Activated gamma-delta T cell treated with anti-CD3 and anti-CD28 coated beads, Interleukin-2, amount 50 U/mL, for 16 hours (primary cell): ENCODE data around the gene LHX5.

ENCODE experiments used
- DNase-seq: peaks from one replicate; pipeline ENCODE4 v3.0.0-alpha.2; 2020; ENCODE audit warnings: low read depth

Gene LHX5

DNA sequence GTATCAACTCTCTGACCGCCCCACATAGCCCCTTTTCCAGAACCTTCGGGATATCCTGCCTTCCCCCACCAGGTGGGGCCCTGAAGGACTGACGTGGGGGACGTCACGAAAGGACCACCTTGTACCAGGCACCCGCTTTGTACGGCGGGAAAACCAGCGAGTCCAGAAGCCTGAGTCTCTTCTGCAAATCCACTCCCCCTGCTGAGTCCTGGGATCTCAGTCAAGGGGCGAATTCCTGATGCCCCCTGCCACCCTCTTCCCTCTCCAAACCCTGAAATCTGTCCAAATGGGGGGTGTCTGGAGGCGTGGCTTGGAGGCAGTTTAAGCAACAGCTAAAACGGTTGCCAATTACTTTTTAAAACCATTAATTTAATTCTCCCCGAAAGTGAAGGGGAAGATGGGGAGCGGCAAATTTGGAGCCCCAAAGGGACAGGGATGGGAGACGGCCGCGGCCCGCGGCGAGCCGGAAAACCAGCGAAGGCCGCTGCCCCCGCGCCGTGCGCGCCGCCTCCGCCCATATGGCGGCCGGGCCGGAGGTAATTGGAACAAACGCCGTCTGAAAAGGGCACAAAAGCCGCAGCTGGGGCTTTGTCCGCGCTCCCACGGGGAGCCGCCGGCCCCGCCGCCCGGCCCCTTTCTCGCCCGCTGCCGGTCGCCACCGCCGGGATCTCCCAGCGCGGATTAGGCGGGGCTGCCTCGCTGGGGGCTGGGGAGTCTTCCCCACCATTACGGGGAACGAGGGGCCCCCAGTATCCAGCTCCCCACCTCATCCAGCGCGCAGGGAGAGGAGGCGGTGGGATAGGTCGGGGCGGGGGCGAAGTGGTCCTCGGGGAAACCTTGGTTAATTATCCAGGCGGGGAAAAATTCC lies 6.6 kb downstream of the LHX5 start:
- DNase-seq: no peak

DNA sequence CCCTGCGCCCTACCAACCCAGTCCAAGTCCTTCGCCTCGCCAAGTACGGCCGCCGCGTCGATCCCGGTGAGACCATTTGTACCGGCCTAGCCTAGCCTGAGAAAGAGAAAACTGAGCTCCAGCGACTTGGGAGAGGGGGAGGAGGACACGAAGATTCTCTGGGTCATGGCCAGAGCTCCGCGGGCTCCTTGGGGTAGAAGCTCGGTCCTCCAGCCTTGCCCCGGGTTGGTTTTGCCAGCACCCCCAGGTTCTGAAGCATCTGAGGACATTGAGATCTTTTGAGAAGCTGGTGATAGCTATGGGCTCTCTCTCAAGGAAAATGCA lies 7.3 kb downstream of the LHX5 start:
- no peak for DNase-seq

DNA sequence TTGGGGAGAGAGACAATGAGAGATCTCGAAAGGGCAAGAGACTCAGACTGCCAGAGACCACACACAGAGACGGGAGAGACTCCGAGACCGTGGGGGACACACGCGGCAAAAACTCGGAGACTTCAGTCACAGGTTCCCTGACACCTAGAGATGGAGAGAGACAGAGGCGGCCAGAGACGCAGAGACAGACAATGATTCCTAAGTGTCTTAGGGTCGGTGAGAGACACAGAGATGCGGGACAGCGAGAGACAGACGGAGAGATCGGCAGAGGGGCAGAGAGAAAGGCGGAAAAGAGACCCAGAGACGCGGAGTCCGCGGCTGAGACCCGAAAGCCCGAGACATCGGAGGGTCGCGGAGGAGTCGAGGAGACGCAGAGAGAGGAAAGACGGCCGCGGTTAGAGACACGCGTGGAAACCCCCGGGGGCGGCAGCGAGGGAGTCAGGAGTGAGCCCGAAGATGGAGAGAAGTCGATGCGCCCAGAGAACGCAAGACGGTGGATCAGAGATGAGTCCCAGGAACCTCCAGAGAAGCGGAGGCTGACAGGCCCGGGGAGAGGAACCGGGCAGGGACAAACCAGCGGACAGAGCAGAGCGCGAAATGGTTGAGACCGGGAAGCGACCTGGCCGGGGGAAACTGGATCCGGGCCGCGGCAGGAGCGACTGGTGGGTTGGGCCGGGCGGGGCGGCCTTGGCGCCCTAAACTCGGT lies 7.8 kb downstream of the LHX5 start:
- no peak for DNase-seq

DNA sequence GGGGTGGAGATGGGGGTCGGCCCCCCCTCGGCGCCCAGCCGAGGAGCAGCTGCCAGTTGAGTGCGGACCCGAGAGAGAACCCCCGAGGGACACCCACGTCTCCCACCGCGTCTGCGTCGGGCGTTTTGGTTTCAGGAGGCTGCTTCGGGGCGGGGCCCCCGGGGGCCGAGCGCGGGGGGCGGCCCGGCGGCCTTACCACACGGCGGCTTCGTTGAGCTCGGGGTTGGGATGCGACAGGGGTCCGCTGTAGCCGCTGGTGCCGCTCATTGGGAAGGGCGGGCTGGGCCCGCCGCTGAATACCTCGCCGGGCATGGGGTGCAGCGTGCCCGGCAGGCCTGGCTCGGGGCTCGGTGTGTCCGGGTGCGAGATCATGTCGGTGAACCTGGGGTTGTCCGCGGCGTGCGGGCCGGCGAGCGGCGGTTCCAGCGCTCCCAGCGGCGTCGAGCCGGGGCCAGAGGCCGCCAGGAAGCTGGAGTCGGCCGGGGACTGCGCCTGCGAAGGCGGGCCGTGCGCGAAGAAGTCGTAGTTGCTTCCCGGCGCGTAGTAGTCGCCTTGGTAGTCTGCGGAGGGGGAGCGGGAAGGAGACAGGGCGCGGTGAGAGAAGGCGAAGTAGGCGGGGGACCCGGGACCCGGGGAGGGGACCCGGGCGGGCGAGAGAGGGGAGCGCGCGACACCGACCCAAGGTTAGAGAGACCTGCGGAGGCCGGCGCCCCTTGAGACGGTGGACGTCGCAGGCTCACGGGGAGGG lies 8.5 kb downstream of the LHX5 start:
- no peak for DNase-seq

DNA sequence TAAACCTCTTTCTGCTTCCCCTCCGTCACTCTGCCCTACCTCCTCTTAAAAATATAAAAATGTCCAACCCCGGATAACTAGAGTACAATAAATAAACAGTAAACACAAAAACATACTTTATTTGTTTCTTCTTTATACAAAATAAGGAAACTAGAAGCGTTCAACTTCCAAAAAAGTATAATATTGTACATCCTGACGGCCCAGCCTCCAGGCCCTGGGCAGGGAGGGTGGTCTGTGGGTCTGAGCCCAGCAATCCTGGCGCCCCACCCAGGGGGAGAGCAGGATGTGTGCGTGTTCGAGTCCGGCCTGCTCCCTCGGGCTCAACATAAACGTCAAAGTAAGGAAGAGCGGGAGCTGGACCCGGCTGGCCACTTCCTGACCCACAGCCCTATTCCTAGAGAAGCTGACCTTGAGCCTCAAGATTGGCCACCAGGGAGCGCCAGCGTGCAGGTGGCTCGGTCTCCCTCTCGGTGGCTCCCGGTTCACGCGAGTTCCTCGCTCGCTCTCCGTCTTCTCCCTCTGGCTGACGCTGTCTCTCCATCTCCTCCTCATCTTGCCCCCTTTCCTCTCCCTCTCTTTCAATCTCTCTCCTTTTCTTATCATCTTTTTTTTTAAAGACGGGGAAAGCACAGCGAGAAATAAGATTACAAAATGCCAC lies 9.4 kb downstream of the LHX5 start:
- DNase-seq: peak; percentile 31

DNA sequence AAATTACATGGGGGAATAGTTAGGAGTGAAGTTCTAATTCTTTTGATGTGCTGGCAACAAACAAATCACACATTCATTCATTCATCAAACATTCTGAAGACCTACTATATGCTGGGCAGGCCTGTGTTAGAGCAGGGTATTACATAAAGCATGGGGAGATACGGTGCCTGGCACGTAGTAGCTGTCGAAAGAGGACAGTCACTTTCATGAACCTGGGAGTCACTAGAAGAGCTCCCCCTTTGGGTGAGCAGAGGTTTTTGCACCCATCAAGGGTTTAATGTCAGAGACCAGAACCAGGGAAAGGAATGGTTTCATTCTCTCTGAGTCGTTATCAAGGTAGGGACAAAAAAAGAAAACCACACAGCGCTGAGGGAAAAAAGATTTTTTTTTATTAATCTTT lies 10.0 kb downstream of the LHX5 start:
- no peak for DNase-seq

DNA sequence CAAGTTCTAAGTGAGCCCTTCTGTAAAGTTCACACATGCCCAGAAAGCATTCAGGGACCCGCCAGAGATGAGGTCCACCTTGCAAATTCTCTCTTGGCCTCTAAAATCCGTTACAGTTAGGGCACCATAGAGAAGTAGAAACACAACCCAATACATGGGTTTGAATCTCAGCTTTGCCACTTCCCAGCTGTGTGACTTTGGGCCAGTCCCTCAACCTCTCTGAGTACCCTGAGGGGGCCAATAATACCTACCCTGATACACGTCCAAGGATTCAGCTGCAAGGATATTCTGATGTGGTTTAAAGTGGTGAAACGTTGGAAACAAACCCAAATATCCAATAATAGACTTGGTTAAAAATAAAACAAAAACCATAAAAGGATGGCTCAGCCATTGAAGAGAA lies 11.7 kb downstream of the LHX5 start:
- no peak for DNase-seq

DNA sequence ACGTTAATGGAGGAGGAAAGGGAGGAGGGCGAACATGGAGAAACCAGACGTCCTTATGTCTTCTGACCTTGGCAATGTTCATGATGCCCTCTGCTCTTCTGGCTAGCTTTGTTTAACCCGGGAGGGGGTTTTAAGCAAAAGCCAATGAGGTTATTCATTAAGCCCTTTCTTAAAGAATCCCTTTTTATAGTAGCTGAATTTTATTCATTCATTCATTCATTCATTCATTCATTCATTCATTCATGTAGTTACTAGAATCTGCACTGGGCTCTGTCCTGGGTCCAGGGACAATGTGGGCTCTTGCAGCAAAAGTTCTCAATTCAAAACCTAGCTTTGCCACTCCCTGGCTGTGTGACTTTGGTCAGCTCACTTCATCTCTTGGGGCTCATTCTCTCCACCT lies 14.0 kb downstream of the LHX5 start:
- no peak for DNase-seq

GRCh38 chr12:113457185-113457584 lies 14.5 kb downstream of the LHX5 start:
- no peak for DNase-seq

GRCh38 chr12:113456761-113457160 lies 14.9 kb downstream of the LHX5 start:
- no peak for DNase-seq

DNA sequence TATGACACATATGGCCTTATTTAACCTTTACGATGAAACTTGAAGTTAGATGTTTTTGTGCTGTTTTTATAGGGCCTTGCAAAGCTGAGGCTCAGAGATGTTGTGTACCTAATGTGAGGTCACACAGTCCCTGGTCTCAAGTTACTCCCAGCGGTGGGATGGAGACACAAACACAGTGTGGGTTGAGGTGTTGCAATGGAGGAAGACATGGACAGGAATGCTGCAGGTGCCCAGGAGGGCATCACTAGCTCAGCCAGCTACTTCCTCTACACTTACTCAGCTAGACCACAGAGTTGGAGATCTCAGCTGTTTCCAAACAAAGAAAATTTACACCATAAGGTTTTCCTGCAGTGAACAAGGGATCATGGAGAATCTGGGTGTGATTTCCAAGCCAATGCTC lies 15.5 kb downstream of the LHX5 start:
- no peak for DNase-seq

DNA sequence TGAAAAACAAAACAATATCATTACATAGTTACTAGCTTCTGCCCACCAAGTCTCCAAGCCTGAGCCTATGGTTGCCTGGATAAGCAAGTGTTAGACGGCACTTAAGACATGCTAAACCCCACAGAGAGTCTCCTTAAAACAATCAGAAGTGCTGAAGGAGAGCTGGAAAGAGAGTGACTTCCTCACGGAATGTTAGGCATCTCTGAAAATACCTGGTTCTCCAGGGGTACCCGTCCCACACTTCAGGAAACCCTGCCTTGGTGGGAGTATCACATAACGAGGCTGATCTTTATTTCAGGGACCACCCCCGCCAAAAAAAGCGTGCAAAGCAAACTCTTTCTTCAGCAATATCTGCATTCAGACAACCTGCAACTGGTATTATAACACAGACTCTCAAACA lies 18.3 kb downstream of the LHX5 start:
- DNase-seq: no peak

- DNase-seq: no peak
These were observed 19.2 kb downstream of the LHX5 start for GRCh38 chr12:113452458-113452857.

DNA sequence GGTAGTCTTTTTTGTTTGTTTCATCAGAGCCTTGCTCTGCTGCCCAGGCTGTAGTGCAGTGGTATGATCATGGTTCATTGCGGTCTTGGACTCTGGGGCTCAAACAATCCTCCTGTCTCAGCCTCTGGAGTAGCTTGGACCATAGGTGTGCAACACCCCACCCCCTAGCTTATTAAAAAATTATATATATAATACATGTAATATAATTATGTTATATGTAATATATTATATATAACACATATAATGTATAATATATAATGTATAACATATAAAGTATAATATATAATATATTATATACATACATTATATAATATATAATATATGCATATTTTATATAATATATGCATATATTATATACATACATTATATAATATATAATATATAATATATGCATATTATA lies 21.8 kb downstream of the LHX5 start:
- no peak for DNase-seq

DNA sequence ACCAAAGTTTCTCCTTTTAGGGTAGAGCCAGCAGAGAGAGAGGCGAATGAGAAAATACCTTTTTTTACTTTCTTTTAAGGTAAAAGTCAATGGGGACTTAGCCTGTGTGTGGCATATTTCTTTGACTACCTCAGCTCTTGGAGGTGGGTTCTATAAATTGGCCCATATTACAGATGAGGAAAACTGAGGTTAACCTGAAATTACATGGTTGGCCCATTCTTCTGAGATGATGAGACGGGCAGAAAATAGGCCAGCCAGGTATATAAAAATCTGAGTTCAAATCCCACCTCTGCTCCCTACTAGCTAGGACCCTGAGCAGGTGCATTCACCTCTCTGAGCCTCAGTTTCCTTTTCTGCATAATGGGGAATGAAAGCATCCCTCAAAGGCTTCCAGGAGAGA lies 22.4 kb downstream of the LHX5 start:
- no peak for DNase-seq

GRCh38 chr12:113448873-113449272 lies 22.8 kb downstream of the LHX5 start:
- DNase-seq: no peak

GRCh38 chr12:113445544-113446171 lies 26.0 kb downstream of the LHX5 start:
- no peak for DNase-seq

DNA sequence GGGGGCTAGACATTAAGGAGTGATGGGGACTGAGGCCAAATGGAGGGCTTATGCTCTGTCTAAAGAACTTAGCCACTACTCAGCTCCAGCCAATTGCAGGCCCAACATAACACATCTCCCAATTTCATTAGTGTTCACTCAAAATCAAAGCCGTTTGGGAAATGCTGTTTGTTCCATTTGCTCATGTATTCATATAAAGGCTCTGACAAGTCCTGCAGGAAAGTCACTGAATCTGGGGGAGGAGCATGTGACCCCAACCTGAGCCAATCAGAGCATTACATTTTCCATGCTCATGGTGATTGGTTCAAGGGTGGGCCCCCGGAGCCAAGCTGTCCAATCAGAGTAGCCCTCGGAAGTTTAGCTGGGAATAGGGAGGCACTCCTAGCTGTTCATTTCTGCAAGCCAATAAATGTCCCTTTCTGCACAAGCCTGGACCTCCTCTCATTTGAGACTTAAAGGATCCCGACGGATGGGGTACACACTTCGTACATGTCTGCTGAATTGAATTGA lies 28.6 kb downstream of the LHX5 start:
- DNase-seq: no peak

- no peak for DNase-seq
These were observed 30.5 kb downstream of the LHX5 start for GRCh38 chr12:113440947-113441782.

DNA sequence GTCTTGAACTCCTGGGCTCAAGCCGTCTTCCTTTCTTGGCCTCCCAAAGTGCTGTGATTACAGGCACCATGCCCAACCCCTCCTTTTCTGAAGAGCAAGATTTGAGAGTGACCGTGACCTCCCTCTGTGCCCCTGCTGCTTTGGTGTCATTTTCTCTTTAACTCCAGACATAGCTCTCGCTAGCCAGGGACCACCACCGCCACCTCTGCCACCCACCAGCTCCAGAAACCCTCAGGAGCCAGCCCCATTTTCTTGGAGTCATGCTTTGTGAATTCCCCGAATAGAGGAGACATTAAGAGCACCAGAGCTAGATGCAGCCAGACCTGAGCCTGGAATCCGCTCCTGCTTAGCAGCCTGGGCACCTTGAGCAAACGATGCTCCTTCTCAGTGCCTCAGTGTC lies 31.3 kb downstream of the LHX5 start:
- no peak for DNase-seq

DNA sequence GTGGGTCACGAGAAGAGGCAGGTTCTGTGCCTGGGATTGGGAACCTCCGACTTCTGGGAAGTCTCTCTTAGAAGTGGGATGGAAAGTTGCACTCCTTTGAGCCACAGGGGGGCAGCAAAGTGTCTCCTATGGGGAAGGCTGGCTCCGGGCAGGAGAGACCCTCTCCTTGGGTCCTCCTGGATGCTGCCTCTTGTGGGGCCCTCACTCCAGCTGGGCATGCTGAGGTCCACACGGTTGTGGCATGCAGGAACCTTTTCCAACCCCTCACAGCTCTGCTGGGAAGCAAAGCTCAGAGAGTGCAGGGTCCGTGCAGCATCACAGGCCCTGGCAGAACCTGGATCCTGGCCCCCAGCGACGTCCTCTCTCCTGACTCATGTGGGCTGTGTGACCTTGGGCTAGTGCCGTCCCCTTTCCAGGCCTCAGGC lies 32.1 kb downstream of the LHX5 start:
- no peak for DNase-seq
